Measurements from ENCODE around the gene FEM1C. TPM values are rescaled to one million over a fixed set of nuclear protein-coding genes. Genes with fewer than 3 reads are reported as not detected.

The FEM1C gene
- total RNA-seq, 4 donors from 2014 or later = 11.3 to 16.6 (median 14.3) TPM

GRCh38 chr5:115555084-115555633, 10.6 kb upstream of the FEM1C start:
- intact Hi-C loops (cut with DNase I; ENCODE audit: low total_unique reads) = no loop called here
- H3K4me3 ChIP-seq (ENCODE audit: low read depth, poor library complexity, severe bottlenecking) = no peak overlapping the region
- 88 to 90% methylated on average over 4 of the region's 4 CpGs for WGBS, 2 donors
- no peak for TF ChIP-seq POLR2A (IDR thresholded peaks at IDR 0.05)
- TF ChIP-seq, protein P1, sequence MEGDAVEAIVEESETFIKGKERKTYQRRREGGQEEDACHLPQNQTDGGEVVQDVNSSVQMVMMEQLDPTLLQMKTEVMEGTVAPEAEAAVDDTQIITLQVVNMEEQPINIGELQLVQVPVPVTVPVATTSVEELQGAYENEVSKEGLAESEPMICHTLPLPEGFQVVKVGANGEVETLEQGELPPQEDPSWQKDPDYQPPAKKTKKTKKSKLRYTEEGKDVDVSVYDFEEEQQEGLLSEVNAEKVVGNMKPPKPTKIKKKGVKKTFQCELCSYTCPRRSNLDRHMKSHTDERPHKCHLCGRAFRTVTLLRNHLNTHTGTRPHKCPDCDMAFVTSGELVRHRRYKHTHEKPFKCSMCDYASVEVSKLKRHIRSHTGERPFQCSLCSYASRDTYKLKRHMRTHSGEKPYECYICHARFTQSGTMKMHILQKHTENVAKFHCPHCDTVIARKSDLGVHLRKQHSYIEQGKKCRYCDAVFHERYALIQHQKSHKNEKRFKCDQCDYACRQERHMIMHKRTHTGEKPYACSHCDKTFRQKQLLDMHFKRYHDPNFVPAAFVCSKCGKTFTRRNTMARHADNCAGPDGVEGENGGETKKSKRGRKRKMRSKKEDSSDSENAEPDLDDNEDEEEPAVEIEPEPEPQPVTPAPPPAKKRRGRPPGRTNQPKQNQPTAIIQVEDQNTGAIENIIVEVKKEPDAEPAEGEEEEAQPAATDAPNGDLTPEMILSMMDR (IDR thresholded peaks at IDR 0.05) = no peak
- no peak for DNase-seq (ENCODE audit: low spot score in 2 of 2)

- intact Hi-C loops (cut with DNase I; ENCODE audit: low total_unique reads) = no loop called here
- DNase-seq (ENCODE audit: low spot score in 2 of 2) = no peak
- WGBS, 2 donors = 82 to 86% methylated on average over 4 of the region's 4 CpGs
- H3K4me3 ChIP-seq (ENCODE audit: low read depth, poor library complexity, severe bottlenecking) = no peak overlapping the region
- TF ChIP-seq, protein P1 (IDR thresholded peaks at IDR 0.05) = no peak
- TF ChIP-seq POLR2A (IDR thresholded peaks at IDR 0.05) = no peak
Observed at GRCh38 chr5:115553082-115553481, 8.5 kb upstream of the FEM1C start.

DNA sequence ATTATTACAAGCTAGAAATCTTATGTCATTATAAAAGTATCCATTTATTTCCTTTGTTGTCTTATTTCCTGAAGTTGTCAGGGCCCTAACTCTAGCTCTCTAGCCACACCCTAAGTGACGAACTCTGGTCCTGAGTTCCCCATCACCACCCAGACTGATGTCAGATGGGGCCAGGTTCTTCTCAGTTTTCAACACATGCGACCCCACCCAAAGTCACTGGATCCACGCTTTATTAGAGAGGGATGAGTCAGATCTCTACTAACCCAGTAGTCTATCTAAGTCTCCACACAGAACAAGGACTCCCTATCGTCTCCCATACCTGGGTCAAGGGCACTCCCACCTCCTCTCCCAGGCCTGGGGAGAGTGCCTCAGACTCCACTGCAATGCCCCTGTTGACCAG, 6.8 kb upstream of the FEM1C start:
- intact Hi-C loops (cut with DNase I; ENCODE audit: low total_unique reads) = no loop called here
- no peak for DNase-seq (ENCODE audit: low spot score in 2 of 2)
- TF ChIP-seq POLR2A (IDR thresholded peaks at IDR 0.05) = no peak
- TF ChIP-seq, protein P1 (IDR thresholded peaks at IDR 0.05) = no peak
- no peak overlapping the region for H3K4me3 ChIP-seq (ENCODE audit: low read depth, poor library complexity, severe bottlenecking)
- WGBS, 2 donors = 30 to 36% methylated on average over 4 of the region's 4 CpGs

DNA sequence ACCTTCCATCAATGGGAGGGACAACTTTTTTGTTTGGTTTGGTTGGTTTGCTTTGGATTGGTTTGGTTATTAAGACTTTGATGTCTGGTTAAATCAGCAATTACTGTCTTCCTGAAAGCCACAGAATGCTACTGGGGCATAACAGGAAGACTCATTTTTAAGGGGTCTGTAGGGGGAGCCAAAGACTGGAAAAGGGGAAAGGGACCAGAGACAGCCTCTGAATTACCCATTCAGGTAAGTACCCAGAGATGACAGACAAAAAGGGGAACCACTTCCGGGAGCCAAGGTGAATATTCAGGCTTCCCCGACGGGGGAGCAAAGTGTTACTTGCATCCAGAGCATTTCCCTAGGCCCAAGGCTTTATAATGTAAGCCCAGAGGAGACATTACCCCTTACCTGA, 4.6 kb upstream of the FEM1C start:
- H3K4me3 ChIP-seq (ENCODE audit: low read depth, poor library complexity, severe bottlenecking) = no peak overlapping the region
- intact Hi-C loops (cut with DNase I; ENCODE audit: low total_unique reads) = no loop called here
- DNase-seq (ENCODE audit: low spot score in 2 of 2) = no peak
- no peak for TF ChIP-seq POLR2A (IDR thresholded peaks at IDR 0.05)
- TF ChIP-seq, protein P1 (IDR thresholded peaks at IDR 0.05) = no peak
- WGBS, 2 donors = 85 to 86% methylated on average over 3 of the region's 3 CpGs

GRCh38 chr5:115548683-115549082, 4.1 kb upstream of the FEM1C start:
- no peak for TF ChIP-seq POLR2A (IDR thresholded peaks at IDR 0.05)
- TF ChIP-seq, protein P1 (IDR thresholded peaks at IDR 0.05) = no peak
- WGBS, 2 donors = 94 to 97% methylated on average over 4 of the region's 4 CpGs
- intact Hi-C loops (cut with DNase I; ENCODE audit: low total_unique reads) = no loop called here
- no peak overlapping the region for H3K4me3 ChIP-seq (ENCODE audit: low read depth, poor library complexity, severe bottlenecking)
- DNase-seq (ENCODE audit: low spot score in 2 of 2) = no peak

GRCh38 chr5:115545351-115545882, 842 bp upstream of the FEM1C start:
- DNase-seq (ENCODE audit: low spot score in 2 of 2) = no peak
- no peak overlapping the region for H3K4me3 ChIP-seq (ENCODE audit: low read depth, poor library complexity, severe bottlenecking)
- intact Hi-C loops (cut with DNase I; ENCODE audit: low total_unique reads) = no loop called here
- WGBS, 2 donors = 98 to 99% methylated on average over 9 of the region's 9 CpGs
- TF ChIP-seq, protein P1 (IDR thresholded peaks at IDR 0.05) = no peak
- no peak for TF ChIP-seq POLR2A (IDR thresholded peaks at IDR 0.05)

Measured in lower leg skin (tissue), 4 donors.